ENCODE data around the gene BMP7.

BMP7 gene

GRCh38 chr20:57188576-57189079 is 77.8 kb downstream of the BMP7 start:
- DNase-seq, result no peak

GRCh38 chr20:57188056-57188455 is 78.4 kb downstream of the BMP7 start:
- DNase-seq, result no peak

GRCh38 chr20:57187068-57187634 is 79.3 kb downstream of the BMP7 start:
- DNase-seq, result no peak

- DNase-seq, result no peak
Observed at GRCh38 chr20:57186192-57186591, 80.2 kb downstream of the BMP7 start.

GRCh38 chr20:57185188-57185743 is 81.2 kb downstream of the BMP7 start:
- DNase-seq, result no peak

GRCh38 chr20:57183457-57184009 is 82.9 kb downstream of the BMP7 start:
- no peak for DNase-seq

GRCh38 chr20:57181639-57182038 is 84.8 kb downstream of the BMP7 start:
- no peak for DNase-seq

GRCh38 chr20:57180954-57181353 is 85.5 kb downstream of the BMP7 start:
- no peak for DNase-seq

- DNase-seq, result no peak
Observed at GRCh38 chr20:57180387-57180786, 86.1 kb downstream of the BMP7 start.

GRCh38 chr20:57179265-57179664 is 87.2 kb downstream of the BMP7 start:
- DNase-seq, result no peak

GRCh38 chr20:57178582-57179111 is 87.8 kb downstream of the BMP7 start:
- no peak for DNase-seq

GRCh38 chr20:57177636-57178280 is 88.7 kb downstream of the BMP7 start:
- no peak for DNase-seq

- DNase-seq, result no peak
Observed at GRCh38 chr20:57176842-57177241, 89.6 kb downstream of the BMP7 start.

- DNase-seq, result no peak
Observed at GRCh38 chr20:57175397-57176010, 90.9 kb downstream of the BMP7 start.

- no peak for DNase-seq
Observed at GRCh38 chr20:57174737-57175136, 91.7 kb downstream of the BMP7 start.

- no peak for DNase-seq
Observed at GRCh38 chr20:57173986-57174385, 92.5 kb downstream of the BMP7 start.

GRCh38 chr20:57173041-57173440 is 93.4 kb downstream of the BMP7 start:
- no peak for DNase-seq

GRCh38 chr20:57170343-57170742 is 96.1 kb downstream of the BMP7 start:
- DNase-seq, result no peak

GRCh38 chr20:57169162-57169561 is 97.3 kb downstream of the BMP7 start:
- no peak for DNase-seq

GRCh38 chr20:57167971-57168701 is 98.3 kb downstream of the BMP7 start:
- no peak for DNase-seq

GRCh38 chr20:57167292-57167655 is 99.2 kb downstream of the BMP7 start:
- DNase-seq, result no peak

GRCh38 chr20:57166568-57167291 is 99.7 kb downstream of the BMP7 start:
- DNase-seq, result no peak

Data from activated naive CD4-positive, alpha-beta T cell (primary cell).